Measurements from ENCODE around the gene KIRREL1. TPM values are rescaled to one million over a fixed set of nuclear protein-coding genes. Genes with fewer than 3 reads are reported as not detected.
A peak's percentile ranks its signal among the peaks of the same experiment; 100 is the strongest.

Gene KIRREL1
- total RNA-seq, 1 donor from 2014 or later = 39.5 TPM

GRCh38 chr1:158119976-158120653 lies 126.7 kb downstream of the KIRREL1 start:
- peak overlapping the region; percentile 65 for H3K4me2 ChIP-seq
- DNase-seq (ENCODE audit: low spot score) = peak; percentile 53
- no peak for TF ChIP-seq CTCF (IDR thresholded peaks at IDR 0.05)
- no peak for TF ChIP-seq EZH2 (IDR thresholded peaks at IDR 0.05)
- no peak for TF ChIP-seq EZH2phosphoT487 (IDR thresholded peaks at IDR 0.05)
- H2AFZ ChIP-seq (replicated peaks) = no peak overlapping the region
- H3K9ac ChIP-seq = no peak overlapping the region
- H3K4me1 Mint-ChIP-seq = peaks cover 30% of the 10 kb centered on the region
- no peaks in the 10 kb centered on the region for H3K9me3 Mint-ChIP-seq
- no peaks in the 10 kb centered on the region for H3K36me3 ChIP-seq
- no peaks in the 10 kb centered on the region for H3K27me3 ChIP-seq
- H3K4me3 ChIP-seq = no peak overlapping the region
- H3K79me2 ChIP-seq (ENCODE audit: low read depth) = no peaks in the 10 kb centered on the region
- H3K4me1 ChIP-seq = peaks cover 51% of the 10 kb centered on the region
- no peak overlapping the region for H3K4me3 Mint-ChIP-seq
- no peaks in the 10 kb centered on the region for H4K20me1 ChIP-seq (ENCODE audit: low read depth)
- H3K27ac Mint-ChIP-seq = no peak overlapping the region
- peaks cover 18% of the 10 kb centered on the region for H3K27me3 Mint-ChIP-seq (ENCODE audit: insufficient read depth, low read depth)
- no peaks in the 10 kb centered on the region for H3K36me3 Mint-ChIP-seq
- peak overlapping the region; percentile 63 for H3K27ac ChIP-seq
- H3F3A ChIP-seq (ENCODE audit: low read depth) = peaks cover 29% of the 10 kb centered on the region
- H3K9me3 ChIP-seq (ENCODE audit: low read depth) = no peaks in the 10 kb centered on the region

- TF ChIP-seq EZH2 (IDR thresholded peaks at IDR 0.05) (no peak), EZH2phosphoT487 (IDR thresholded peaks at IDR 0.05) (no peak), CTCF (IDR thresholded peaks at IDR 0.05) (peak; percentile 88)
- Histone ChIP-seq H3K4me3 (no peak overlapping the region), H3K4me2 (no peak overlapping the region), H3K4me1 (peaks cover 44% of the 10 kb centered on the region), H3K79me2 (ENCODE audit: low read depth) (no peaks in the 10 kb centered on the region), H3F3A (ENCODE audit: low read depth) (peaks cover 29% of the 10 kb centered on the region), H4K20me1 (ENCODE audit: low read depth) (no peaks in the 10 kb centered on the region), H3K27me3 (no peaks in the 10 kb centered on the region), H3K9me3 (ENCODE audit: low read depth) (no peaks in the 10 kb centered on the region), H3K9ac (no peak overlapping the region), H3K27ac (no peak overlapping the region), H3K36me3 (no peaks in the 10 kb centered on the region), H2AFZ (replicated peaks) (peak overlapping the region; percentile 70)
- H3K9me3 Mint-ChIP-seq = no peaks in the 10 kb centered on the region
- no peak overlapping the region for H3K4me3 Mint-ChIP-seq
- H3K4me1 Mint-ChIP-seq = peaks cover 30% of the 10 kb centered on the region
- H3K36me3 Mint-ChIP-seq = no peaks in the 10 kb centered on the region
- peak; percentile 82 for DNase-seq (ENCODE audit: low spot score)
- peaks cover 10% of the 10 kb centered on the region for H3K27me3 Mint-ChIP-seq (ENCODE audit: insufficient read depth, low read depth)
- no peak overlapping the region for H3K27ac Mint-ChIP-seq
These were observed 128.3 kb downstream of the KIRREL1 start for GRCh38 chr1:158121604-158122254.

- H4K20me1 ChIP-seq (ENCODE audit: low read depth) = no peaks in the 10 kb centered on the region
- H3K4me2 ChIP-seq = no peak overlapping the region
- H3K27ac Mint-ChIP-seq = no peak overlapping the region
- TF ChIP-seq EZH2 (IDR thresholded peaks at IDR 0.05) (no peak), EZH2phosphoT487 (IDR thresholded peaks at IDR 0.05) (no peak), CTCF (IDR thresholded peaks at IDR 0.05) (no peak)
- peaks cover 12% of the 10 kb centered on the region for H3K27me3 Mint-ChIP-seq (ENCODE audit: insufficient read depth, low read depth)
- H3K4me1 Mint-ChIP-seq = peaks cover 26% of the 10 kb centered on the region
- H3K27ac ChIP-seq = no peak overlapping the region
- no peaks in the 10 kb centered on the region for H3K36me3 ChIP-seq
- no peak overlapping the region for H3K4me3 ChIP-seq
- H3K79me2 ChIP-seq (ENCODE audit: low read depth) = no peaks in the 10 kb centered on the region
- H3K4me1 ChIP-seq = peaks cover 41% of the 10 kb centered on the region
- no peak overlapping the region for H2AFZ ChIP-seq (replicated peaks)
- H3F3A ChIP-seq (ENCODE audit: low read depth) = peaks cover 25% of the 10 kb centered on the region
- no peak for DNase-seq (ENCODE audit: low spot score)
- H3K9me3 ChIP-seq (ENCODE audit: low read depth) = no peaks in the 10 kb centered on the region
- no peak overlapping the region for H3K9ac ChIP-seq
- H3K36me3 Mint-ChIP-seq = no peaks in the 10 kb centered on the region
- H3K4me3 Mint-ChIP-seq = no peak overlapping the region
- no peaks in the 10 kb centered on the region for H3K27me3 ChIP-seq
- no peaks in the 10 kb centered on the region for H3K9me3 Mint-ChIP-seq
These were observed 129.5 kb downstream of the KIRREL1 start for GRCh38 chr1:158122833-158123388.

All from neural progenitor cell (in vitro differentiated cells).